Ovary (tissue), 3 donors: ENCODE measurements around the gene POLN.

ENCODE experiments used
- CTCF ChIP-seq, 3 donors: fragments of 450-650 bp in 2 of 3; fragments of 200-600 bp in 1 of 3; IDR thresholded peaks; one replicate each; pipeline versions ENCODE4 v1.5.1 to v1.8.0; 2016 to 2022; ENCODE audit warnings: antibody characterized with exemption in 3 of 3, mild to moderate bottlenecking in 1 of 3
- EP300 ChIP-seq: sonication (generic); formaldehyde crosslinking; IDR thresholded peaks from one replicate; pipeline ENCODE4 v1.6.1; 2017; ENCODE audit warnings: antibody characterized with exemption
- POLR2A ChIP-seq: fragments of 450-650 bp; IDR thresholded peaks from one replicate; pipeline ENCODE4 v1.6.1; 2017; ENCODE audit warnings: antibody characterized with exemption, mild to moderate bottlenecking, moderate library complexity
- donor health status: DM: no; HTN: no; CAD: no.

DNA sequence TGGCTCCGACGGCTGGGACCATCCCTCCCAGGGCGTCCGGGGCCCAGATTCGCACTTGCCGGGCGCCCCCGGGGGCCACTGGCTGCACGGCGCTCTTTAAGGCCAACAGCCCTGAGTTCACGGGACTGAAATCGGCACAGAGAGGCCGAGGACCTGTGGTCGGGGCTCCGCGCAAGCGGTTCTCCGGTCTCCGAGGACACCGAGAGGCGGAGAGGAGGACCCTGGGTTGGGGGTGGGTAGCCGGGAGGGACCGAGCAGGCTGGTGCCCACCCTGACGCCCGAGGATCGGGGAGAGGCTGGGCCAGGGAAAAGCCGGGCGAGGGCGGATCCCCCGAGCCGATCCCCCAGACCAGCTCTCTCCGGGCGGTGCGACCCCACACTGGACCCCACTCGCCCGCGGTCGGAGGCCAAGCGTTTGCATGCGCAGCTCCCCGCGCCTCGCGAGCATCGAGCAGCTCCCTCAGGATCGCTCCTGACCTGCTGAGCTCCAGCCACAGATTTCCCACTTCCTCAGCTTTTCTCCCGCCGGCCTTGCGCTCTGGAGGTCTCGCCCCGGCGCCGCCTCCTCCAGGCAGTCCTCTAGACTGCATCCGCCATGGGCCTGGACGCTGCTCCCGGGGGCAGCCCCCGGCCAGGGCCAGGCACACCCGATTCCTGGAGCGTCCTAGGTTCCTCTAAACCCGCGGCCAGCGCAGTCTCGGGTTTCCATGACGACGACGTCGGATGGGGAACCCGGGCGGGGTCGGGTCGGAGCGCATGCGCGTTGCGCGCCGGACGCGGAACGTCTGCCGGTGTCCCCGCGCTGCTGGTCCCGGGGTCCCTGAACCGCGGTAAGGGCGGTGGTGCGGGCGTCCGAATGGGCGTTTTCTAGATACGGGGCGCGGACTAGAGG lies 200.4 kb downstream of the POLN start:
- TF ChIP-seq POLR2A (no peak), EP300 (no peak), CTCF (IDR thresholded peaks at IDR 0.05) (no peak)
